HG02678 (cell line): ENCODE data around the gene RBPMS2.

Source experiments
- ATAC-seq: cut with Tn5 transposase; IDR thresholded peaks from one replicate; pipeline ENCODE4 v1.9.1; 2021; ENCODE audit warnings: mild to moderate bottlenecking, moderate library complexity; ENCODE audit not compliant: unreplicated experiment

The RBPMS2 gene

GRCh38 chr15:64696481-64696880, 78.9 kb downstream of the RBPMS2 start:
- ATAC-seq, result no peak

- ATAC-seq, result no peak
These were observed 79.8 kb downstream of the RBPMS2 start for GRCh38 chr15:64695561-64695992.

- no peak for ATAC-seq
These were observed 80.6 kb downstream of the RBPMS2 start for GRCh38 chr15:64694816-64695215.

GRCh38 chr15:64693134-64693533, 82.3 kb downstream of the RBPMS2 start:
- no peak for ATAC-seq

- ATAC-seq, result no peak
These were observed 83.4 kb downstream of the RBPMS2 start for GRCh38 chr15:64691896-64692565.

- no peak for ATAC-seq
These were observed 84.7 kb downstream of the RBPMS2 start for GRCh38 chr15:64690578-64691296.

GRCh38 chr15:64690008-64690407, 85.4 kb downstream of the RBPMS2 start:
- no peak for ATAC-seq
